Astrocyte (in vitro differentiated cells and primary cell): ENCODE results near the gene COBL. TPM values are rescaled to one million over a fixed set of nuclear protein-coding genes. Genes with fewer than 3 reads are reported as not detected.

Source experiments
- DNase-seq: peaks from one replicate; pipeline ENCODE4 v3.0.0-alpha.2; 2010; ENCODE audit warnings: low read depth
- FAIRE-seq: peaks from 2 replicates; lab custom pipeline; 2011; peaks lifted over from hg19 to GRCh38; lab: Jason Lieb, UNC
- H2AFZ ChIP-seq: 2 replicates; pipeline ENCODE4 v1.6.0; 2012; ENCODE audit warnings: low read depth, low read length, inconsistent platforms
- H3K27ac ChIP-seq: 2 replicates; pipeline ENCODE4 v1.5.1; 2011; ENCODE audit warnings: low read depth, low read length, inconsistent platforms
- H3K27me3 ChIP-seq: 2 replicates; pipeline ENCODE4 v1.6.0; 2011; ENCODE audit warnings: low read length, inconsistent platforms; ENCODE audit not compliant: insufficient read depth
- H3K36me3 ChIP-seq: 2 replicates; pipeline ENCODE4 v1.5.1; 2011; ENCODE audit warnings: low read length, inconsistent platforms; ENCODE audit not compliant: insufficient read depth
- H3K4me1 ChIP-seq: 2 replicates; pipeline ENCODE4 v1.5.1; 2011; ENCODE audit warnings: low read length, inconsistent platforms; ENCODE audit not compliant: insufficient read depth
- H3K4me2 ChIP-seq: 2 replicates; pipeline ENCODE4 v1.6.0; 2012; ENCODE audit warnings: low read length, inconsistent platforms
- H3K4me3 ChIP-seq: 2 replicates; pipeline ENCODE4 v1.5.1; 2011; ENCODE audit warnings: low read depth, mild to moderate bottlenecking, low read length, inconsistent platforms; ENCODE audit not compliant: insufficient read depth
- H3K79me2 ChIP-seq: 2 replicates; pipeline ENCODE4 v1.6.0; 2012; ENCODE audit warnings: mild to moderate bottlenecking, low read length, inconsistent platforms; ENCODE audit not compliant: insufficient read depth
- H3K9ac ChIP-seq: 2 replicates; pipeline ENCODE4 v1.6.0; 2012; ENCODE audit warnings: mild to moderate bottlenecking, low read length, inconsistent platforms
- H3K9me3 ChIP-seq: 2 replicates; pipeline ENCODE4 v1.5.1; 2012; ENCODE audit warnings: low read depth, mild to moderate bottlenecking, low read length, inconsistent platforms; ENCODE audit not compliant: insufficient read depth
- H4K20me1 ChIP-seq: 2 replicates; pipeline ENCODE4 v1.6.0; 2012; ENCODE audit warnings: low read length, inconsistent platforms; ENCODE audit not compliant: insufficient read depth
- H3K27ac Mint-ChIP-seq: one replicate; pipeline ENCODE4 v1.8.0; 2021; ENCODE audit warnings: mild to moderate bottlenecking, mixed read lengths; ENCODE audit not compliant: unreplicated experiment
- H3K27me3 Mint-ChIP-seq: one replicate; pipeline ENCODE4 v1.8.0; 2021; ENCODE audit warnings: low read depth, mixed read lengths; ENCODE audit not compliant: unreplicated experiment
- H3K36me3 Mint-ChIP-seq: one replicate; pipeline ENCODE4 v1.8.0; 2021; ENCODE audit warnings: low read depth, mixed read lengths; ENCODE audit not compliant: unreplicated experiment
- H3K4me1 Mint-ChIP-seq: one replicate; pipeline ENCODE4 v1.8.0; 2021; ENCODE audit warnings: low read depth, mixed read lengths; ENCODE audit not compliant: unreplicated experiment
- H3K4me3 Mint-ChIP-seq: one replicate; pipeline ENCODE4 v1.8.0; 2021; ENCODE audit warnings: mild to moderate bottlenecking, moderate library complexity, mixed read lengths; ENCODE audit not compliant: unreplicated experiment
- H3K9me3 Mint-ChIP-seq: one replicate; pipeline ENCODE4 v1.8.0; 2021; ENCODE audit warnings: mild to moderate bottlenecking, mixed read lengths; ENCODE audit not compliant: unreplicated experiment
- EZH2 ChIP-seq: IDR thresholded peaks from 2 replicates; pipeline ENCODE4 v1.6.1; 2012; ENCODE audit warnings: mild to moderate bottlenecking, low read length, inconsistent platforms; ENCODE audit not compliant: insufficient read depth
- total RNA-seq: library from RNA; stranded (reverse); gene quantifications from 2 replicates; pipeline ENCODE4 v1.2.1, GENCODE V29; 2021
- TF ChIP-seq, protein P1 (sequence below): IDR thresholded peaks from 2 replicates; pipeline ENCODE4 v1.5.1; 2011; ENCODE audit warnings: low read depth, mild to moderate bottlenecking, inconsistent platforms, low read length, moderate library complexity; ENCODE audit not compliant: insufficient read depth

The COBL gene
- total RNA-seq, 1 donor from 2014 or later, result 6.4 TPM

DNA sequence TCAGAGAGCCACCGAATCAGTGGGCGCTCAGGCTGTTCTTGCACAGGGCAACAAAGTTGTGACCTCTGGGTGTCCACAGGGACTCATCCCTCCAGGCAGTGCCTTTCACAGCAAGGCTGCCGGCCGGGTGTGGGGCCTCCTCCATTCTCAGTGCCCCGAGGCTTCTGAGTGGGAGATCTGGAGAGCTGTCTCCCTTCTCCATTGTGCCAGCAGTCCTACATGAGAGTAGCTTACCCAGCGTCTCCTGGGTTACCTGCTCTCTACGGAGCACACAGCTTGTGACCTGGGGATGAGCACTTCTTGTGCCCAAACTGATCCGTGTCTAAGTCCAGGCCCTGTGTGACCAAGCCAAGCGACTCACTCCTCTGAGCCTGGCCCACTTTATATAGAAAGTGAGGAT is 293.1 kb downstream of the COBL start:
- TF ChIP-seq, protein P1, sequence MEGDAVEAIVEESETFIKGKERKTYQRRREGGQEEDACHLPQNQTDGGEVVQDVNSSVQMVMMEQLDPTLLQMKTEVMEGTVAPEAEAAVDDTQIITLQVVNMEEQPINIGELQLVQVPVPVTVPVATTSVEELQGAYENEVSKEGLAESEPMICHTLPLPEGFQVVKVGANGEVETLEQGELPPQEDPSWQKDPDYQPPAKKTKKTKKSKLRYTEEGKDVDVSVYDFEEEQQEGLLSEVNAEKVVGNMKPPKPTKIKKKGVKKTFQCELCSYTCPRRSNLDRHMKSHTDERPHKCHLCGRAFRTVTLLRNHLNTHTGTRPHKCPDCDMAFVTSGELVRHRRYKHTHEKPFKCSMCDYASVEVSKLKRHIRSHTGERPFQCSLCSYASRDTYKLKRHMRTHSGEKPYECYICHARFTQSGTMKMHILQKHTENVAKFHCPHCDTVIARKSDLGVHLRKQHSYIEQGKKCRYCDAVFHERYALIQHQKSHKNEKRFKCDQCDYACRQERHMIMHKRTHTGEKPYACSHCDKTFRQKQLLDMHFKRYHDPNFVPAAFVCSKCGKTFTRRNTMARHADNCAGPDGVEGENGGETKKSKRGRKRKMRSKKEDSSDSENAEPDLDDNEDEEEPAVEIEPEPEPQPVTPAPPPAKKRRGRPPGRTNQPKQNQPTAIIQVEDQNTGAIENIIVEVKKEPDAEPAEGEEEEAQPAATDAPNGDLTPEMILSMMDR, result no peak
- no peak for TF ChIP-seq EZH2
- FAIRE-seq, result no peak

DNA sequence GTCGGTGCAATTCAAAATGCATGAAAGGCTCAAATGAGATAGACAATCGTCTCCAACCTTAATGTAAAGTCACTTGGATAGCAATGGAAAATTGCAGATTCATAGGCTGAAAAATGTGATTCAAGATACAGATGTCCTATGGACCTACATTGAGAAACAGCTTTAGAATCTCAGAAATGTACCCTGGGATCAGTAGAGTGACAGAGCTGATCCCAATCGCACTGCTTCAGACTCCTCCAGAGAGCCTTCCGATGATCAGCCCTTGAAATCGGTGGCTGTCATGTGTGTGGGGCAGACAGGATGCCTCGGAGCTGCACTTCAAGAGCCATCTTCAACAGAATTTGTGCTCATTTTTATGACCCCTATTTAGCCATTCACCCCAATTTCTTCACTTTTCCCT is 293.8 kb downstream of the COBL start:
- Mint-ChIP-seq H3K27ac (no peak overlapping the region), H3K36me3 (no peaks in the 10 kb centered on the region), H3K9me3 (no peaks in the 10 kb centered on the region), H3K4me1 (peaks cover 19% of the 10 kb centered on the region), H3K4me3 (no peak overlapping the region), H3K27me3 (no peaks in the 10 kb centered on the region)
- H3K4me2 ChIP-seq, result no peak overlapping the region
- no peaks in the 10 kb centered on the region for H4K20me1 ChIP-seq
- TF ChIP-seq EZH2, result no peak
- TF ChIP-seq, protein P1, result no peak
- H3K36me3 ChIP-seq, result no peaks in the 10 kb centered on the region
- no peak for DNase-seq
- peaks cover 16% of the 10 kb centered on the region for H3K4me1 ChIP-seq
- no peak for FAIRE-seq
- H3K9me3 ChIP-seq, result no peaks in the 10 kb centered on the region
- H2AFZ ChIP-seq, result no peak overlapping the region
- H3K27me3 ChIP-seq, result no peaks in the 10 kb centered on the region
- H3K27ac ChIP-seq, result no peak overlapping the region
- no peak overlapping the region for H3K4me3 ChIP-seq
- H3K9ac ChIP-seq, result no peak overlapping the region
- H3K79me2 ChIP-seq, result no peaks in the 10 kb centered on the region

More for the DNA sequence above, 293.1 kb downstream of the COBL start:
- H3K27me3 ChIP-seq, result no peaks in the 10 kb centered on the region
- H3K4me3 Mint-ChIP-seq, result no peak overlapping the region
- no peaks in the 10 kb centered on the region for H4K20me1 ChIP-seq
- no peak for DNase-seq
- H3K27ac Mint-ChIP-seq, result no peak overlapping the region
- no peak overlapping the region for H3K9ac ChIP-seq
- H3K9me3 Mint-ChIP-seq, result no peaks in the 10 kb centered on the region
- H3K4me3 ChIP-seq, result no peak overlapping the region
- H3K36me3 Mint-ChIP-seq, result no peaks in the 10 kb centered on the region
- H3K4me2 ChIP-seq, result no peak overlapping the region
- H2AFZ ChIP-seq, result no peak overlapping the region
- H3K27ac ChIP-seq, result no peak overlapping the region
- no peaks in the 10 kb centered on the region for H3K79me2 ChIP-seq
- peaks cover 16% of the 10 kb centered on the region for H3K4me1 ChIP-seq
- no peaks in the 10 kb centered on the region for H3K27me3 Mint-ChIP-seq
- peaks cover 19% of the 10 kb centered on the region for H3K4me1 Mint-ChIP-seq
- H3K9me3 ChIP-seq, result no peaks in the 10 kb centered on the region
- H3K36me3 ChIP-seq, result no peaks in the 10 kb centered on the region

DNA sequence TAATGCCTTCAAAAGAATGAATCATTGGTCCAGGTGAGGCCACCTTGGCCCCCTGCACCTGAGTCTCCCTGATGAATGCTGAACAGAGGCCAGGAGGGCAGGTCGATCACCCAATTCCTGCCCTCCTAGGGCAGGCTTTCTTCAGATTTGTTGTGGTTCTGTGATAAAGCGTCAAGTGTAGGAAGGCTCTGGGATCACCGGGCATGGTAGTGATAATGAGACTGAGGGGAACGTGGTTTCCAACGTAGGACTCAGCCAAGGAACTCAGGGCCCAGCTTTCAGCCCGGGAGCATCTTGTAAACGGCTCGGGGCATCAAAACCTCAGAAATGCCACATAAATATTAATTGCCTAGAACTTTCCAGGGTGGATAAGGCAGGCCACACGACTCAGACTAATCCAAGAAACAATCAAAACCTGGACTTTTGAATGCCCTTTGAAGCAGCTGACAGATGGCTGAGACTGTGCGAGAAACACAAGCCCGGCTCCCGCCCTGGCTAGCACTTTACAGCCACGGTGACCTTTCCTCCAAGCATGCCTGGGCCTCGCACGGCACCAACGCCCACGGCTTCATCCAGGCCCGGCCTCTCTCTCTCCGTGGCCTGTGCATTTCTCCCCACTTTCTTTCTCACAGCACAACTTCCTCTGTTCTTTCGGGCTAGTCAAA is 294.6 kb downstream of the COBL start:
- no peak overlapping the region for H3K9ac ChIP-seq
- H3K36me3 ChIP-seq, result no peaks in the 10 kb centered on the region
- H3K27ac ChIP-seq, result no peak overlapping the region
- H3K4me2 ChIP-seq, result peak overlapping the region; percentile 1
- H3K9me3 ChIP-seq, result no peaks in the 10 kb centered on the region
- FAIRE-seq (no peak), DNase-seq (peak; percentile 65)
- peak overlapping the region; percentile 32 for H2AFZ ChIP-seq
- no peaks in the 10 kb centered on the region for H3K36me3 Mint-ChIP-seq
- H3K4me1 ChIP-seq, result peaks cover 16% of the 10 kb centered on the region
- peak overlapping the region; percentile 9 for H3K4me3 Mint-ChIP-seq
- H3K27me3 ChIP-seq, result no peaks in the 10 kb centered on the region
- peaks cover 19% of the 10 kb centered on the region for H3K4me1 Mint-ChIP-seq
- H3K27me3 Mint-ChIP-seq, result no peaks in the 10 kb centered on the region
- peak overlapping the region; percentile 67 for H3K27ac Mint-ChIP-seq
- H4K20me1 ChIP-seq, result no peaks in the 10 kb centered on the region
- H3K79me2 ChIP-seq, result no peaks in the 10 kb centered on the region
- TF ChIP-seq EZH2, result no peak
- TF ChIP-seq, protein P1, result no peak
- no peaks in the 10 kb centered on the region for H3K9me3 Mint-ChIP-seq
- H3K4me3 ChIP-seq, result no peak overlapping the region
